Measurements from ENCODE around the gene SERPINA5.

DNA sequence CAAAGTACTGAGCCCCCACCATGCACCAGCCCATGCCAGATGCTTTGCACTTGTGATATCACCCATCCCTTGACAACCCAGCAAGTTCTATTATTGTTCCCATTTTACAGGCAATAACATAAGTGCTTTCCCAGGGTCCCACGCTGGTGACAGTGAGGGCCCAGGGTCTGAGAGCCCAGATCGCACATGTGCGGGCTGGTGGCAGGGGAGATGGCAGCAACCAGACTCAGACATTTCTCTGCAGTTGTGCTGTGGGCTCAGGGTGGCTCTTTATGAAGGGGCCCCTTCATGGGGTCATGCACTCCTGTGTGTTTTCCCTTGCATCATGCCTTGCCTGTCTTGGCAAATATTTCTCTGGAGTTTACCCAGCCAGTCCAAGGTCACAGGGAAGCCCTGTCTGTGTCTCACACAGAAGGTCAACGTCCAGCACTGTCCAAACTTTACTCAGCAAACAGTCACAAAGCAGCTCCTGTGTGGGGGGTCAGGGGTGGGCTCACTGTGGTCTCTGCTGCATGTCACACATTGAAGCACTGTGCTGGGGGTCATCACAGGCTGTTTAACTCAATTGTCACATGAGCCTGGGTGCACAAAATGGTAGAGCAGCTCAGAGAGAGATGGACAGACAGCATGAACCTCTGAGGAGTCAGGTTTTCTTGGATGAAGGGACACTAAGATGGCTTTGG lies 12.7 kb downstream of the SERPINA5 start:
- TF ChIP-seq, protein P1, sequence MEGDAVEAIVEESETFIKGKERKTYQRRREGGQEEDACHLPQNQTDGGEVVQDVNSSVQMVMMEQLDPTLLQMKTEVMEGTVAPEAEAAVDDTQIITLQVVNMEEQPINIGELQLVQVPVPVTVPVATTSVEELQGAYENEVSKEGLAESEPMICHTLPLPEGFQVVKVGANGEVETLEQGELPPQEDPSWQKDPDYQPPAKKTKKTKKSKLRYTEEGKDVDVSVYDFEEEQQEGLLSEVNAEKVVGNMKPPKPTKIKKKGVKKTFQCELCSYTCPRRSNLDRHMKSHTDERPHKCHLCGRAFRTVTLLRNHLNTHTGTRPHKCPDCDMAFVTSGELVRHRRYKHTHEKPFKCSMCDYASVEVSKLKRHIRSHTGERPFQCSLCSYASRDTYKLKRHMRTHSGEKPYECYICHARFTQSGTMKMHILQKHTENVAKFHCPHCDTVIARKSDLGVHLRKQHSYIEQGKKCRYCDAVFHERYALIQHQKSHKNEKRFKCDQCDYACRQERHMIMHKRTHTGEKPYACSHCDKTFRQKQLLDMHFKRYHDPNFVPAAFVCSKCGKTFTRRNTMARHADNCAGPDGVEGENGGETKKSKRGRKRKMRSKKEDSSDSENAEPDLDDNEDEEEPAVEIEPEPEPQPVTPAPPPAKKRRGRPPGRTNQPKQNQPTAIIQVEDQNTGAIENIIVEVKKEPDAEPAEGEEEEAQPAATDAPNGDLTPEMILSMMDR (IDR thresholded peaks at IDR 0.05) = no peak
- no peak for TF ChIP-seq POLR2A (IDR thresholded peaks at IDR 0.05)

All from testis (tissue), 2 donors.